ENCODE data around the gene MED26.
A peak's percentile ranks its signal among the peaks of the same experiment; 100 is the strongest.
"Not testable (repeated sequence)": the region's sequence is repeated elsewhere in the genome, so short reads cannot be mapped to it uniquely, and the experiment has no call there.

The MED26 gene, protein sequence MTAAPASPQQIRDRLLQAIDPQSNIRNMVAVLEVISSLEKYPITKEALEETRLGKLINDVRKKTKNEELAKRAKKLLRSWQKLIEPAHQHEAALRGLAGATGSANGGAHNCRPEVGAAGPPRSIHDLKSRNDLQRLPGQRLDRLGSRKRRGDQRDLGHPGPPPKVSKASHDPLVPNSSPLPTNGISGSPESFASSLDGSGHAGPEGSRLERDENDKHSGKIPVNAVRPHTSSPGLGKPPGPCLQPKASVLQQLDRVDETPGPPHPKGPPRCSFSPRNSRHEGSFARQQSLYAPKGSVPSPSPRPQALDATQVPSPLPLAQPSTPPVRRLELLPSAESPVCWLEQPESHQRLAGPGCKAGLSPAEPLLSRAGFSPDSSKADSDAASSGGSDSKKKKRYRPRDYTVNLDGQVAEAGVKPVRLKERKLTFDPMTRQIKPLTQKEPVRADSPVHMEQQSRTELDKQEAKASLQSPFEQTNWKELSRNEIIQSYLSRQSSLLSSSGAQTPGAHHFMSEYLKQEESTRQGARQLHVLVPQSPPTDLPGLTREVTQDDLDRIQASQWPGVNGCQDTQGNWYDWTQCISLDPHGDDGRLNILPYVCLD

GRCh38 chr19:16628183-16628983, at the start of gene MED26:
MED26 (minus strand) TSS chr19:16628204; CDS start chr19:16627943, 261 bp downstream.
- peak; percentile 94 for DNase-seq

GRCh38 chr19:16677055-16677454, 49.1 kb upstream of the MED26 start:
- DNase-seq, result no peak

GRCh38 chr19:16676101-16676798, 48.2 kb upstream of the MED26 start:
- no peak for DNase-seq

- not testable (repeated sequence) for DNase-seq
Measured at GRCh38 chr19:16673839-16674238, 45.8 kb upstream of the MED26 start.

- no peak for DNase-seq
Measured at GRCh38 chr19:16673231-16673630, 45.2 kb upstream of the MED26 start.

GRCh38 chr19:16671652-16672274, 43.8 kb upstream of the MED26 start:
- no peak for DNase-seq

GRCh38 chr19:16670291-16670690, 42.3 kb upstream of the MED26 start:
- no peak for DNase-seq

DNA sequence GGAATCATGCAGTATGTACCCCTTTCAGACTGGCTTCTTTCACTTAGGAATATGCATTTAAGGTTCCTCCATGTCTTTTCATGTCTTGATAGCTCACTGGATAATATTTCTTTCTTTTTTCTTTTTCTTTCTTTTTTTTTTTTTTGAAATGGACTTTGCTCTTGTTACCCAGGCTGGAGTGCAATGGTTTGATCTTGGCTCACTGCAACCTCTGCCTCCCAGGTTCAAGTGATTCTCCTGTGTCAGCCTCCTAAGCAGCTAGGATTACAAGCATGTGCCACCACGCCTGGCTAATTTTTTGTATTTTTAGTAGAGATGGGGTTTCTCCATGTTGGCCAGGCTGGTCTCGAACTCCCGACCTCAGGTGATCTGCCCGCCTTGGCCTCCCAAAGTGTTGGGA, 40.7 kb upstream of the MED26 start:
- DNase-seq, result not testable (repeated sequence)

DNA sequence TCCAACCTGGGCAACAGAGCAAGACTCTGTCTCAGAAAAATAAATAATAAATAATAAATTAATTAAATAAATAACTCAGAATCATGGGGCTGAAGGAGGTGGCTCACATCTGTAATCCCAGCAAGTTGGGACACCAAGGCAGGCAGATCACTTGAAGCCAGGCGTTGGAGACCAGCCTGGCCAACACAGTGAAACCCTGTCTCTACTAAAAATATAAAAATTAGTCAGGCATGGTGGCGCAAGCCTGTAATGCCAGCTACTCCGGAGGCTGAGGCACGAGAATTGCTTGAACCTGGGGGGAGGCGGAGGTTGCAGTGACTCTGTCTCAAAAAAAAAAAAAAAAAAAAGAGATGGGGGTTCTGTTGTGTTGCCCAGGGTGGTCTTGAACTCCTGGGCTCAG, 40.2 kb upstream of the MED26 start:
- no peak for DNase-seq

GRCh38 chr19:16661480-16662034, 33.6 kb upstream of the MED26 start:
- peak; percentile 13 for DNase-seq

- peak; percentile 44 for DNase-seq
Measured at GRCh38 chr19:16660763-16661479, 32.9 kb upstream of the MED26 start, which contains the start of gene TMEM38A. TMEM38A (plus strand) TSS chr19:16661139; CDS start chr19:16661218, 79 bp downstream.

DNA sequence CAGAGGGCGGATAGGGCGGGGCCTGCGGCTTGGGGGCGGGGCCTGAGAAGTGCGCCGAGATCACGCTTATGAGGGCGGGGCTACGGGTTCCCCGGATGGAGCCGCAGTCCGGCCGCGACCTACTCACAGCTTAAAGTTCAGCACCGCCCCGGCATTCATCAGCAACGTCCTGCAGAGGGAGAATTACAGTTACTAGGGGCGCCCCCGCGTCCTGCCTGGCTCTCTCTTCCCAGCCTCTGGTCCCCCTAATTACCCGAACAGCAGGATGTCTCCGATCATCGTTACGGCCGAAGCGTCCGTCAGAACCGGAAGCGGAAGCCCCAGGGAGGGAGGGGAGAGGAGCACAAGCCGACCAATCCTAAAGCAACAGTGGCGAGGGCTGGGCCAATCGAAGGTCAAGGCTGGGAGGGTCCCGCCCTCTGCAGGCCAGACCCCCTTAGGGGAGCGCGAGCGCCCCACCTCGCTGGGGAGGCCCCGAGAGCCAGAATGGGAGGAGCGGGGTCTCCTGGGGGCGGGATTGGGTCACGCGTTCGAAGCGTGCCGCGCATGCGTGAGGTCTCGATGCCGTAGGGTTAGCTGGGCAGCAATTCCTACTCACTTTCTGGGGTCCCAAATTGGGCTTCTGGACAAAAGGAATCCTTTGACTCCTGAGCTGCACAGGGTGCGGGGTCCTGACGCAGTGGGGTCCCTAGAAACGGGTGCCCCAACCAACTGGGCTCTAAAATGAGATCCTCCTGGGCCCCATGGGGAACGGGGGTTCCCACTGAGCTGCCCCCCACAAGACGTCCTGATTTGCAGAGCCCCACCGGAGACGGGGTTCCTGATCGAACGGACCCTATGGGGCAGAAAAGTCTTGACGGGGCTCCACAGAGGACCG, 32.1 kb upstream of the MED26 start, which contains the start of gene SMIM7:
SMIM7 (minus strand) TSS at position 313 of the 877 bp plus-strand sequence; CDS start at position 279, 34 bp downstream.
- peak; percentile 99 for DNase-seq

DNA sequence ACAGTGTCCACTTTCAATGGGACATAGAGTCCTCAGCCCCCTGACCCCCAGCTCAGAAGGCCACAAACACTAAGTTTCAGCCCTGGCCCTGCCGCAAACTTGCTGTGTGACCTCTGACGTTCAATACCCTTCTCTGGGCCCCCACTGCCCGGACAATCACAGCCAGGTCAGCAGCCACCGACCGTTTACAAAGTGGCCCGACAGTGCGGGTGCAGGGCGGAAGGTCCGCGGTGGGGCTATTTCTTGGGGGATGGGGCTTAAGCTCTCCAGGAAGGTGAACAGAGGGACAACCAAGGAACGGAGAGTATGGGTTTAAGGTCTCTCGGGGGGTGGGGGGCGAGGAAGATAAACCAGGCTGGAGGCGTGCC, 31.4 kb upstream of the MED26 start:
- DNase-seq, result no peak

DNA sequence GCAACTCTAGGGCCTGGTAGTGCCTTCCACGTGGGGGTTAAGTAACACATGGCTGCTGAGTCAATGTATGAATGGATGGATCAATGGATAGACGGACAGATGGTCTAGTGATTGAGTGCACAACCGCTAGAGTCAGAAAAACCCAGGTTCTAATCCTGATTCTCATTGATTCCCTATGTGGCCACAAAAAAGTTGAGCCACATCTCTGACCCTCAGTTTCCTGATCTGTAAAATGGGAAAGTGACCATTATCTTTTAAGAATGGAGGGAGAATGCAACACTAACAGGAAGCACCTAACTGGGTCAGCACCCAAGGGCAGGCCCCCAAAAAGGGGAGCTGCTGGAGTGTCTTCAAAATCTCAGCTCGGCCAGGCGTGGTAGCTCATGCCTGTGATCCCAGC, 29.4 kb upstream of the MED26 start:
- no peak for DNase-seq

DNA sequence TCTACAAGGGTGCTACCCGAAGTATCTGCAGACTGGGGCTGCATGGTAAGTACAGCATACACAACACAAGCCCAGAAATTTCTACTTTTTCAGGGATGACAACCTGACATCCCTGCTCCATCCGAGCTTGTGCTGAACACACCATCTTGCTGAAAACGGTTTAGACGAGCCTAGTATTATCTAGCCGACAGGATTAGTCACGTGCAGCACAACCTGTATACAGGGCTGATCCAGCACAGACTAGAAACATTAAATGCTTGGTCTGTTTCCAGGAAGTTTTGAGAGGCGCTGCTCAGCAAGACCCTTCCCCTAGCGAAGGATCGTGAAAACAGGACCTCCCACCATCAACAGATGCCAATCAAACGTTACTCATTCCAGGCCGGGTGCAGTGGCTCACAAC, 27.7 kb upstream of the MED26 start:
- no peak for DNase-seq

DNA sequence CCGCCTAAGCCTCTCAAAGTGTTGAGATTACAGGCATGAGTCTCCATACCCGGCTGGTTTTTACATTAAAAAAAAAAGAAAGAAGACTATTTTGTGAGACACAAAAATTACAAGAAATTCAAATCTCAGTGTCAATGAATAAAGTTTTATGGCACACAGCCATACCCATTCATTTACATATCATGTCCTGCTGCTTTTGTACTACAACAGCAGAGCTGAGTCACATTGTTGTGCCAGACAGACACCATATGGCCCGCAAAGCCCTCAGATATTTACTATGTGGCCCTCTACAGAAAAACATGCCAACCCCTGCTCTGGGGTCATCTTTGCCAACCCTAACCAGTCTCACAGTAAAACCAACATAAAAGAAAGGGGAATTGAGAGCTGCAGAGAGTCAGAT, 26.6 kb upstream of the MED26 start:
- no peak for DNase-seq

GRCh38 chr19:16654140-16654539, 26.1 kb upstream of the MED26 start:
- no peak for DNase-seq

DNA sequence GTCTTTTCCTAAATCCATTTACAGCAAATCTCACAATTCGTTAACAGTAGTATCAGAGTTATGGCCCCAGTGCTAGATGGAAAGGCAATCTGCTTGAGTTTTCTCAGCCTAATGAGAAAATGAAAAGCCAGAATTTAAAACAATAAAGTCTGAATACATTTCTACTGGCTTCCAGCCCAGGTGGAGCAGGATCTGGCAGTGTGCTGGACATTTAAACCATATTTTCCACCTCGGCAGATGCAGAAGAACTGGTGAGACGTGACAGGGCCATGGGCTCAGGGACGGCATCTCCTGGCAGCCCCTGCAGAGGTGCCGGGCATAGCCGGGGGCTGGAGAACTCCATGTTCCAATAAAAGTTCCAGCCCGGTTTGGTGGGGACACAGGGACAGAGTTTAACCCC, 24.9 kb upstream of the MED26 start:
- no peak for DNase-seq

DNA sequence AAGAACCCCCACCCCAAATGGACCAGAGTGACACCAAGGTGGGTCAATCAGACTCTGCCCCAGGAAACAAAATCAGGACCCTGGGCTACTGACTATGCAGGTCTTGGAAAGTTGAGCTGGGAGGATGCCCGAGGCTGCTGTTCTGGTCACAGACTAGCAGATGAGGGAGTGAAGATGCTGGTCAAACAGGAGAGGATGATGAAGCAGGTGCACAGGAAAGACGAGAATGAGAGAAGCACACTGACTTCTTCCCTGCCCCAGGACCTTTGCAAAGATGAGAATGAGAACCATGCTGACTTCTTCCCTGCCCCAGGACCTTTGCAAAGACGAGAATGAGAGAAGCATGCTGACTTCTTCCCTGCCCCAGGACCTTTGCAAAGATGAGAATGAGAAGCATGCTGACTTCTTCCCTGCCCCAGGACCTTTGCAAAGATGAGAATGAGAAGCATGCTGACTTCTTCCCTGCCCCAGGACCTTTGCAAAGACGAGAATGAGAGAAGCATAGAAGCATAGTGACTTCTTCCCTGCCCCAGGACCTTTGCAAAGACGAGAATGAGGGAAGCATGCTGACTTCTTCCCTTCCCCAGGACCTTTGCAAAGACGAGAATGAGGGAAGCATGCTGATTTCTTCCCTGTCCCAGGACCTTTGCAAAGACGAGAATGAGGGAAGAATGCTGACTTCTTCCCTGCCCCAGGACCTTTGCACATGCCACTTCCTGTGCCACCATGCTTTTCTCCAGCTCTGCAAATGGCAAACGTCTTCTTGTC, 23.6 kb upstream of the MED26 start:
- DNase-seq, result not testable (repeated sequence)

Measured in activated naive CD4-positive, alpha-beta T cell treated with anti-CD3 and anti-CD28 coated beads, Interleukin-2, amount 50 U/mL, for 16 hours (primary cell).